Left renal cortex interstitium (tissue), 4 donors: ENCODE data around the gene STT3B. TPM values are rescaled to one million over a fixed set of nuclear protein-coding genes. Genes with fewer than 3 reads are reported as not detected.
"Not testable (repeated sequence)": the region's sequence is repeated elsewhere in the genome, so short reads cannot be mapped to it uniquely, and the experiment has no call there.

Experiments used
- DNase-seq, 4 donors: peaks; one replicate each; pipeline ENCODE4 v3.0.0-alpha.2; 2013; ENCODE audit warnings: low read depth in 4 of 4, low spot score in 2 of 4, missing footprints in 1 of 4
- polyA plus RNA-seq, 4 donors: library from polyadenylated mRNA; unstranded; fragments of 120-200 nt; gene quantifications; one replicate each; pipeline ENCODE4 v1.2.1, GENCODE V29; 2013; ENCODE audit not compliant: insufficient read length in 4 of 4

Gene STT3B
- polyA plus RNA-seq, 4 donors = 168 to 214 (median 179) TPM

DNA sequence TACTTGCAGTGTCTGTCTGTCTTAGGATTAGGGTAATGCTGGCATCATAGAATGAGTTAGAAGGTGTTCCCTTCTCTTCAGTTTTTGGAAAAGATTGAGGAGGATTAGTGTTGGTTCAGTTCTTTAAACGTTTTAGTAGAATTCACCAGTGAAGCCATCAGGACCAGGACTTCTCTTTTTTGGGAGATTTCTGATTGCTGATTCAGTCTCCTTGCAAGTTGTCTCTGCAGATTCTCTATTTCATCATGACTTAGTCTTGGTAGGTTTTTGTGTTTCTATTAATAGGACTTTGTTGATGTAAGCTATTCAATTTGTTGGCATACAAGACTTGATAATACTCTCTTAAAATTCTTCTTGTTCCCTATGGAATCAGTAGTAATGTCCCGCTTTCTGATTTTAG is 48.9 kb downstream of the STT3B start:
- no peak for DNase-seq

DNA sequence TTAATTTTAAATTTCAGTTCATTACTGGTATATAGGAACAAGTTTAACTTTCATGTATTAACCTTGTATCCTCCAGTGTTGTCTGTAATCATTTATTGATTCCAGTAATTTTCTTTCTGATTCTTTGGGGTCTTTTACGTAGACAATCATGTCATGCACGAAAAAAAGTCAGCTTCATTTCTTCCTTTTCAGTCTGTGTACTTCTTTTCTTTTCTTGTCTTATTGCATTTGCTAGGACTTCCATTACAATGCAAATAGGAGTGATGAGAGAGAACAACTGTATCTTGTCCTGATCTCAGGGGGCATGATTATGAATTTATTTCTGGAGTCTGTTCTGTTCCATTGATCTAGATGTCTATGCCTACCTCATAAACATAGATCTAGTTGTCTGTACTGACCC is 56.5 kb downstream of the STT3B start:
- no peak for DNase-seq

DNA sequence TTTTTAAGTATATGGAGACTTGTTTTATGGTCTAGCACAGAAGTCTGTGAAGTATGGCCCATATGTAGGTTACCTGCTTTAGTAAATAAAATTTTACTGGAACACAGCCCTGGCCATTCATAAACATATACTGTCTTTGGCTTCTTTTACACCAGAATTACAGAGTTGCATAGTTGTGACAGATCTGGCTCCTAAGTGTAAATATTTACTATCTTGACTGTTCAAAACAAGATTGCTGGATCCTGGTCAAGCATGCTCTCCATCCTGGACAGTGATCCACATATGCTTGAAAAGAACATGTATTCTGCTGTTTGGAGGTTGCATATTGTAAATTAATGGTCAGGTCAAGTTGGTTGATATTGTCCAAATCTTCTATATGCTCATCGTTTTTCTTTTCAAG is 57.9 kb downstream of the STT3B start:
- DNase-seq = no peak

DNA sequence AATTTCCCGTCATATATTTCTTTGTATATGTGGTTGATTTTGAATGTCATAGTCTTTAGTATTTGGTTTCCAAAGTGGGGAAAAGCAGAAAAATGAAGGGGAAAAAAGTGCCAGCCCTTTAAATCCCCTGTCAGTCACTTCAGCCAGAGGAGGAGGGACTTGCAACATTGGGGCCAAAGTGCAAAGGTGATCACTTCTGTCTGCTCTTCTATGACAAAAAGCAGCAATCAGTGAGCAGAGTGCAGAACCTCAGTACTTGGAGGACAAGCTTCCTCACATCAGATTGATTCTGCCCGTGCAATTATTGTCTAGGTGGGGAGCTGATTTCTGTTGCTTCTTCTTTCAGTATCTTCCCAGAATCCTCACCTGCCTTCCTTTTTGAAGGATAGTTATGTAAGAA is 60.0 kb downstream of the STT3B start:
- DNase-seq = no peak

DNA sequence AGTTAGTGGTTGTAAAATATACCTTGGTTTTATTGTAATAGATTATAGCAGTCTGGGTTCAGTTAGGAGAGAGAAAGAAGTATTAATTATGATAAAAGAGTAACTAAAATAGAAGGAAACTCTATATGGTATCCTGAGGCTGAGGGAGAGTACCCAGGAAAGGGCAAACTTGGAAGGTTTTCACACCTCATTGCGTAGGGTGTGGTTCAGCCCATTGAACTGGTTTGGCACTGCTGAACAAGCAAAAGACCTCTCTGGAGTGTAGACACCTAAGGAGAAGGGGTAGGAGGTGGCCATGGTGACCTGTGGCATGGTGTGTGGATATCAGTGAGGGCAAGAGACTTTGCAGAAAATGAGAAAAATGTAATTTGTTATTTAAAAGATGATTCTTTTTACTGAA is 63.5 kb downstream of the STT3B start:
- no peak for DNase-seq

DNA sequence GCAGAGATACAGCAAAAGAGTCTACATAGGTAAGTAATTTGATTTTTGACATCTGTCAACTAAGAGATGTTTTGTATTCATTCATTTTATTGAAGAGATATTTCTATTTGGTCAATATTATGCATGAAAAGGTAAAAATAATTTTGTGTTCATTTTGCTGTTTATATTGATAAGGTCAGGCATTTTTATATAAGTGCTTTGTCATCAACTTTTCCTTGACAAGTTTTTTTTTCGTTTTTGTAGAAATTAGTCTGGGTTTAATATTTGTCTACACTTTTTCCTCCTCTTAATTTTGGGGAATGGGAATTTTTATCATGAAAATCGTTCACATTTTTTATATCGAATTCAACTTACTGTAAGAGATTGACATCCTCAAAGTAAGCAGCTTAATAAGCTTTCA is 67.7 kb downstream of the STT3B start:
- no peak for DNase-seq

DNA sequence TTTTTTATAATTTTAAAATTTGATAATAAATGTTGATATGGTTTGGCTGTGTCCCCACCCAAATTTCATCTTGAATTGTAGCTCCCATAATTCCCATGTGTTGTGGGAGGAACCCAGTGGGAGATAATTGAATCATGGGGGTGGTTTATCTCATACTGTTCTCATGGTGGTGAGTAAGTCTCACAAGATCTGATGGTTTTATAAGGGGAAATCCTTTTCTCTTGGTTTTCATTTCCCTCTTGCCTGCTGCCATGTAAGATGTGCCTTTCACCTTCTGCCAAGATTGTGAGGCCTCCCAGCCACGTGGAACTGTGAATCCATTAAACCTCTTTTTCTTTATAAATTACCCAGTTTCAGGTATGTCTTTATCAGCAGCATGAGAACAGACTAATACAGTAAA is 72.6 kb downstream of the STT3B start:
- DNase-seq = not testable (repeated sequence)

DNA sequence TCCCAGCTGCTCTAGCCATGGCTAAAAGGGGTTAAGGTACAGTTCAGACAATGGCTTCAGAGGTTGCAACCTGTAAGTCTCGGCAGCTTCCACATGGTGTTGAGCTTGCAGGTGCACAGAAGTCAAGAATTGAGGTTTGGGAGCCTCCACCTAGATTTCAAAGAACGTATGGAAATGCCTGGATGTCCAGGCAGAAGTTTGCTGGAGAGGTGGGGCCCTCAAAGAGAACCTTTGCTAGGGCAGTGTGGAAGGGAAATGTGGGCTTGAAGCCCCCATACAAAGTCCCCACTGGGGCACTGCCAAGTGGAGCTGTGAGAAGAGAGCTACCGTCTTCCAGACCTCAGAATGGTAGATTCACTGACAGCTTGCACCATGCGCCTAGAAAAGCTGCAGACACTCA is 73.7 kb downstream of the STT3B start:
- no peak for DNase-seq

DNA sequence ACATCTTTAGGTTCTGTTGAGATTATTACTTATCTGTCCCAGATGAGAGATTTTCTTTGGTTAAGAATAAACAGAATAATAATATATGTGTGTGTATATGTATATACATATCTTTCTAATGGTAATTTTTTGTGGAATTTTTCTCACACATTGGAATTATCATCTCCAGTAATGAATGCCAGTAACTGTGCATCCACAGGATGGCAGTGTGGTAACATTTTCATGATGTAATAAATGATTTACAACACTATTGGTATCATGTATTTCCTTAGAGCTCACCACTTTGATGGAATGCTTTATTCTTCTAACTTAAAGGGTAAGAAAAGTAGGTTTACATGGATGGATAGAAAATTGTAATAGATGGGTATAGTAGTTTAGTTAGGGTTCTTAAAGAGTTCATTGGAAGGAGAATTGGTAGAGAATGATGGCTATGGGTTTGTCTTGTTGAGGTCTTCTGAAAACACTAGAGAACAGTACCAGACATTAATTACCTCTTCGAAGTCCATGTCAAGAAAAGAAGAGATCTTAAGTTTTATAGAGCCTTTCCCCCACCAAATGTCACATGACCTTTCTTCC is 78.1 kb downstream of the STT3B start:
- DNase-seq = no peak

DNA sequence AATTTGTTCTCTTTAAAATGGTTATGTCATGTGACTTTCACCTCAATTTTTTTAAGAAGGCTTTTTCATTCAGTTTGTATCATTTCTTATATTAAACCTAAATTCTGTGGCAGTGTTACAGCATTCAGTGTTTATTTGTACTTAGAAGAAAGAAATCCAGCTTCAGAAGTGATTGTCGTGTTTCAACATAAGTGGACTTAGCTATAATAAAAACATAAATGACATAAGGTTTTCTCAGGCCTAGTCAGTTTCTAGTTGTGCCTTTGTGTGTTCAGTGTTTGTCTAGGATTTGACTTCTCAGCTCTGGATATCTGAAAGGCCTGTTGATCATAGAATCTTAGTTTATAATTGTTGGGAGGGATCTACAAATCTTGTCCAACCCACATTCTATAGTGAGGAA is 80.5 kb downstream of the STT3B start:
- no peak for DNase-seq

DNA sequence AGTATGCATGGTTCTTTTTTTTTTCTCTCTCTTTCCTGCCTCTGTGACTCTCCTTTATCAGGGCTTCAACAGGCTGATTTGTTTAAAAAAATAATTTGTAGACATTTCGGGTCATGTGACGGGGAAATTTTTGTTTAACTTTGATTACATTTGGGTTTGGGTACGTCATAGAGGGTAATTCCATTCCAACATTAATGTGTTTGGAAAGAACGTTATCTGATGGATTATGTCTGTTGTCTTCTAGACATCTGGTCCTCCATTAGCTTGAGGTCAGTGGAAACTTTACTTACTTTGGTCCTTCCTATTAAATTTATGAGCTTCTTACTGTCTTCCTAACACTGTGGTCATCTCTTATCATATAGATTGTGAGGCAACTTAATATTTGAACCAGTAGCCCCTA is 80.9 kb downstream of the STT3B start:
- DNase-seq = no peak

DNA sequence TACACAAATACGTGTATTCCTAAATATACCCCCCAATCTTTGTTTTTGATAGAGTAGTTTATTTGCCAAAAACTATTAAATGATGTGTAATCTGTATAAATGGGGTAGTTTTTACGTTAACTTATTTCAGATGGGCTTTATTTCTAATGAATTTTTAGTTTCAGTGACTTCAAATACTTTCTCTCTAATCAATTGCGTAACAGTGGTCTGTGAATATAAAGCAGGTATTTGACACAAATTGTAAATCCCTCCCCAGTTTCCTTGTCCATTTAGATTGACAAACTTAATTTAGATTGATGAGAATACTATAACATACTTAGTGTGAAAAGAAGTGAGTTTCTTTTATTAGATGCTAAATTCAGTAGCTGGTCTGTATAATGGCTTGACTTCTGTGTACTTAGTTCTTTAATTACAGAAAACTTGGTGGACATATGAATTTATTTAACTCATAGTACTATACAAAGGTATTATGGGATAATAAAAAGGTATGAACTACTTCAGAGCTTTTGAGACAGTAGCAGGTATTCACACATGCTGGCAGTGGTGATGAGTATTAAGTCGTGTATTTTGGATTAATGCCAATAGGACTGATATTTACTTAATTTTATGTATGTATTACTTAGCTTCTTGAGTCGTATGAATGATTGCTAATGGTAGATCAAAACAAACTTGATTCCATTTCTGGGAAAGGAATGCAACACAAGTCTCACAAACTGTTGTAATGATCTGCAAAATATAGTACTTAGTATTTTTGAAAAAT is 81.6 kb downstream of the STT3B start:
- no peak for DNase-seq

DNA sequence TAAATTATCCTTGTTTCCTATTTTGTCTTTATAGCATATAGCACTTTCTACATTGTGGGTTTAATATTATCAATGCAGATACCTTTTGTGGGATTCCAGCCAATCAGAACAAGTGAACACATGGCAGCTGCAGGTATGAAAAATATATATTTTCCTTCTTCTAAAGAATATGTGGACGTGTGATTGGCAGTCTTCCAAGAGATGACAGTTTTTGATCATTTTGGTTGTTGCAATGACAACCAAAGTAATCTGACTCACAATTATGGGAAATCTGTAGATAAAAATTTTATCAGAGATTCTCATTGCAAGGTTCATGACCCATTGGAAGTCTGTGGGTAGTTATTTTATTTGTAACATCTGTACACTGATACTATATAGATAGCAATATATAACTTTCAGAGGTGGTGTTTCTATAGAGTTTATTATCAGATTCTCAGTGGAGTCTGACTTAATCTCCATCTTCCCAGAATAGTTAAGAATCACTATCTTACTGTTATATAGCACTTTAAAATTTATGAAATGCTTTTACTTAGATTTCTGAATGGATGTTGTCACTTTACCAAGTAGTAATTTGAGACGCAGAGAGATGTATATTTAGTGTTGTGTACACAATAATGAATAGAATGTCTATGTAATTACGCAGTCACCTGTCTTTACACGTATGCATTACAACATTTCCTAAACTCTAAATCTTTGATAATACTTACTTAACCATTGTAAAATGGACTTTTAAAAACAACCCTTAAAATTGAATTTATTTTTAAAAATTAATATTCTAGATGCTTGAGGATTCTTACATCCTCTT is 82.5 kb downstream of the STT3B start:
- no peak for DNase-seq

DNA sequence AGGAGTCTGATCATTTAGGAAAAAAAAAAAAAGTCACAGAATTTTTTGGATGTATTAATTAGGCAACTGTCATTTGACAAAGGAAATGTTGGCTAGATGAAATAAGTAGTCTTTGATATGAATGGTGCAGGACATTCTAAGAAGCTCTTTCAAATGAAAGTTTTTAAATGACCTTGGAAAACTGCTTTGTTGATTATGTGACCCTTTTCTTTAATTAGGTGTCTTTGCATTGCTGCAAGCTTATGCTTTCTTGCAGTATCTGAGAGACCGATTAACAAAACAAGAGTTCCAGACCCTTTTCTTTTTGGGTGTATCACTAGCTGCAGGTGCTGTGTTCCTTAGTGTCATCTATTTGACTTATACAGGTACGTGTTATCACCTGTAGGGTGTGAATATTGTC is 84.0 kb downstream of the STT3B start:
- DNase-seq = no peak

DNA sequence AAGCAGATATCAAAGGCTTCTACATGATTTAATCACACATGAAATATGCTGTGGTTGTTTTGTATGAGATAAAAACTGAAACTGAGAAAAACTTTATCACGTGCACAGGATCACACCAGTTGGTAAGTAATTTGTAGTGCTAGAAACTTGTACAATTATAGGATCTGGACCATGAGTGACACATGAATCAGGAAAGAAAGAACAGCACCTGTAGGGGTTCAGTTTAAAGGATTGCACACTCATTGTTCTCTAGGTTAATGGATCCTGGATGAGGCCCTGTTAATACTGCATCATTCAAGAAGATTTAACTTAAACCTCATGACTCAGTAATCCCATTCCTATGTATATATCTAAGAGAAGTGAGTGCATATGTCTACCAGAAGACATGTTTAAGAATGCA is 87.9 kb downstream of the STT3B start:
- no peak for DNase-seq

DNA sequence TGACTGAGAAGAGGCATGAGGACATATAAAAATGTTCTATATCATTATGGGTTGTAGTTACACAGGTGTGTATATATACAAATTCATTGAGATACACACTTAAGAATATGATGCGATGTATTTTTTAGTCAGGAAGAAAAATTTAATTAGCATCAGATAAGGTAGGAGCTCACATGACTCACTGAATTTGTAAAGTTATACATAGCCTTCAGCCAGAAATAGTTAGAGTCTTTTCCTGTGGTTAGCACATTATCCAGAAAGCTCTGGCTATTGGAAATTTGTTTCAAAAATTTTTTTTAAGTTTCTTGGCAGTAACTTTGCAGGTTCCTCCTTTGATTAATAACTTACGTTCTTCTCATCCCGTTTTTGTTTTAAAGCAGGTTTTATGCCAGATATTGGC is 88.6 kb downstream of the STT3B start:
- DNase-seq = no peak

DNA sequence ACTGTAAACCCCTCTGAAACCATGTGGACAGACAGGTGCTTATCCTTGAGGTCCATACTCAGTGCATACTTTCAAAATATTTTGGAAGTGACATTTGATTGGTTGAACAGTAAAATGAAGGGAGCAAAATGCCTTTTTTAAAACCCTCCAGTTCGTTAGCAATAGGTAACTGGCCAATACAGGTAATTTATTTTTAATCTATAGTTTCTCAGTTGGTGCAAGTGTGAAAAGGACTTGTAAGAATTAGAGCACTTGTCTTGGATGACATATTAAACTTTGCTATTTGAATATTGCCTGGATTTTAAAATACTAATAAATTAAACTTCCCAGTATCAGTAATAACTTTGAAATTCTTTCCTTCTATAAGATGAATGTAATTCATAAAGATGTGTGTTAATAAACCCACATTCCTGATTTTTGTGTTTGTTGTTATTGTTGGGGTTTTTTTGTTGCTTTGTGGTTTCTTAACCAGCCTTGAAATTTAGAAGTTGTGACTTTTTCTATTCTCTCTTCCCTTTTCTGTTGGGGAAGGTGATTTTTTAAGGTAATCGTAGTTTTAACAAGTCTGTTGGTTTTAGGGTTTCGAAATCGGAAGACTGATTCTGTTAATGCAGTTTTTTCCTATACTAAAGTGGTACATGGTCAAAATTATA is 90.0 kb downstream of the STT3B start:
- DNase-seq = no peak

DNA sequence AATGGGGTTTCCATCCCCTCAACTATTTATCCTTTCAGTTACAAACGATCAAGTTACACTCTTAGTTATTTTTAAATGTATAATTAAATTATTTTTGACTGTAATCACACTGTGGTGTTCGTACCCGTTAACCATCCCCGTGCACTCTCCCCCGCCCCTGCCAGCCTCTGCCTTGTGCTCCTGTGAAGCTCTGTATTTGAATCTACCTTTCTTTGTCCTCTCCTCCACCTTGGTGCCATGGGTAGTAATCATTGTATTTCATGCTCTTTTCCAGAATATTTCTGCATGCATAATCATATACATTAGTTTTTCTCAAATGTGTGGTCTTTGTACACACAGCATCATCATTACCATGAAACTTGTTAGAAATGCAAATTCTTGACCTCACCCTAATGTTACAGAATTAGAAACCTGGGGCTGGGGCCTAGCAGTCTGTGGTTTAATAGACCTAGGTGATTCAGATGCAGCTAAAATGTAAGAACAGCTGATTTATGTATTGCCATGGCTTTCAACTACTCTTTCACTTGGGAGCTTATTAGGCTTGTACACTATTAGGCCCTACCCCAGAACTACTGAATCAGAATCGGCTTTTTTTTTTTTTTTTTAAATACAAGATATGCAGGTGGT is 91.5 kb downstream of the STT3B start:
- no peak for DNase-seq

DNA sequence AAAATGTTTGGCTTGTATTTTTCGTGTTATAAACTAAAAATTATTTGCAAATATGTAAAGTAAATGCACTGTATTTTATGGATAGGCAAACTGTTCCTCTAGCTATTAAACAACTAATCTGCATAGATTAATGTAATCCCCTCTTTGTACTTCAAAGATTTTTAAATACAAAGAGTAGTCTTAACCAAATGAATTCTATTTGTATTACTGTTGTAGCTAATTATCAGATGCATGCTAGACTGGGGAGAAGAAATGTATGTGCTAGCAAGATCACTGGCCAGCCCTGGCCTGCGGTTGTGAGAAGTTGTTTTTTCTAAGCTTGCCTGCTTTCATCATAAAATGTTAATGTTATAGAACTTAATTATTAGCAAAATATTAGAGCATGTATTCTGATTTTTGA is 92.6 kb downstream of the STT3B start:
- DNase-seq = no peak

DNA sequence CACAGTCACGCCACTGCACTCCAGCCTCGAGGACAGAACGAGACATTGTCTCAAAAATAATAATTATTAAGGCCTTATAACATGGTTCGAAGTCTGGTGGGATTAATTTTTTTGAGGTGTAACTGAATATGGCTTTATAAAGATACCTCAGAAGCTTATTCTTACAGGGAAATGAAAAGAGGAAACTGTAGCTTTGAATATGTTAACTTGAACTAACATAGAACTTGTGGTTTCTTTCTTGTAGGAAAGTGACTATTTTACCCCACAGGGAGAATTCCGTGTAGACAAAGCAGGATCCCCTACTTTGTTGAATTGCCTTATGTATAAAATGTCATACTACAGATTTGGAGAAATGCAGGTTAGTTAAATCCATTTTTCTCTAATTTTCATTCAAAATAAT is 96.3 kb downstream of the STT3B start:
- DNase-seq = no peak

DNA sequence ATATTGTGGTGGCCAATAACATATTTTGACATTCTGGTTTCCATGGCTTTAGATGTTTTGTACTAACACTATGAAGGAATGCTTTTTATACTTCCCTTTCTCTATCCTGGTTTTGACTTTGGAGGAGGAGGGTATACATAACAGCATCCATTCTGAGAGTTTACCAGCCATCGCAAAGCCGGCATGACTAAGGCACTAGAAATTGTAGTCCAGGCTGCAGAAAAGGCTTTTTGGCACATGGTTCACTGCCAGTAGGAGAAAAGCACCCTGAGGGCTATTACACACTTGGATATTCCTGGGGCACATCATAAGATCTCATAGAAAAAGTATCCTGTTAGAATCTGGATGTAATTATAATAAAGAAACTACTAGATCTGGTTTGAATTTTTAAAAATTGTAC is 101.8 kb downstream of the STT3B start:
- DNase-seq = no peak
